ENCODE data around the gene MRGPRF.

GRCh38 chr11:69033431-69033830 is 20.4 kb upstream of the MRGPRF start:
- TF ChIP-seq CTCF (conservative IDR thresholded peaks at IDR 0.05 in 1 of 2, IDR thresholded peaks at IDR 0.05 in 1 of 2; ENCODE audit: extremely low read depth in 1 of 2, insufficient read depth in 1 of 2, low read depth in 1 of 2, low read length in 2 of 2) (no peak), EZH2 (IDR thresholded peaks at IDR 0.05; ENCODE audit: borderline replicate concordance, low read length) (no peak)
